ENCODE data around the gene RNF151.
A peak's percentile ranks its signal among the peaks of the same experiment; 100 is the strongest.

The RNF151 gene

GRCh38 chr16:1990101-1990350 is 23.4 kb downstream of the RNF151 start:
- H3K9me3 ChIP-seq (ENCODE audit: control insufficient read depth, insufficient read depth, low read length): no peaks in the 10 kb centered on the region
- no peak overlapping the region for H3K9ac ChIP-seq (ENCODE audit: low read depth, low read length)
- no peak overlapping the region for H3K27ac ChIP-seq (ENCODE audit: low read depth, low read length)
- H3K36me3 ChIP-seq (ENCODE audit: control insufficient read depth, insufficient read depth, low read length): peaks cover 18% of the 10 kb centered on the region
- peaks cover 26% of the 10 kb centered on the region for H3K27me3 ChIP-seq (ENCODE audit: control insufficient read depth, insufficient read depth, low read length)
- peaks cover 24% of the 10 kb centered on the region for H3K4me1 ChIP-seq (ENCODE audit: control insufficient read depth, insufficient read depth, low read length)
- H3K4me3 ChIP-seq (ENCODE audit: low read depth, low read length): peak overlapping the region; percentile 78

DNA sequence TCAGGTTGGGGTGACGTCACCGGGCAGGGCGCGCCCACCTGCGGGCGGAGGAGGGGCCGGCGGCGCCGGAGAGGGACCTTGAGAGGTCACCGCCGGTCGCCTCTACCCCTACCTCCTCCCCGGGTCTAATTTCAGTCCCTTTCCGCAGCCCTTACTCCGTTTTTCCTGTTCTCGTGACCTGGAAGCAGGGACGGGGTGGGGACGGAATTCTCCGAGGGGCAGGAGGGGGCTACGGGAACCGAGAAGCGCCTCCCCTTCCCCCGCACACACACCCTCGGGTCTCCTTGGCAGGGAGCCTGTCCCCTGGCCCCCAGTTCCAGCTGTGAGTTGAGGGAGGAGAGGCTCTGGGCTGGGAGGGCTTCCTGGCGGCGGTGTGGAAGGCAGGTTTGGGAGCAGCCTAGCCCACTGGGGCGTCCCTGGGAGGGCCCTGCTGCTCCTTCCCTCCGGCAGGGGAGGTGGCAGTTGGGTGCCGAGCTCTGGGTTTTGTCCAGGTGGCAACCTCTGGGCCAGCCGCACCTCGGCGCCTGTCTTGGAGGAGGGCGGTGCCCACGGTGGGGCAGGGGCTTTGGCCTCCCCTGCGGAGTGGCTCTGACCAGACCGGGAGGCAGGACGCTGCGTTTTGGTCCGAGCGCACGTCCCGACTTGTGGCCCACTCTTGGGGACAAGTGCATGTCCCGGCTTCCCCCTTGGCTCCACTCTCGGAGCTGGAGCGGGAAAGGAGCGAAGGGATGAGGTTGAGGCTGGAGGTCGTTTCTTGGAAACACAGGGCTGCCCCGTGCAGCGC is 23.9 kb downstream of the RNF151 start:
- Histone ChIP-seq H3K4me1 (ENCODE audit: control insufficient read depth, insufficient read depth, low read length) (peaks cover 22% of the 10 kb centered on the region), H3K4me3 (ENCODE audit: low read depth, low read length) (peak overlapping the region; percentile 78), H3K9me3 (ENCODE audit: control insufficient read depth, insufficient read depth, low read length) (no peaks in the 10 kb centered on the region), H3K27me3 (ENCODE audit: control insufficient read depth, insufficient read depth, low read length) (peaks cover 26% of the 10 kb centered on the region), H3K9ac (ENCODE audit: low read depth, low read length) (no peak overlapping the region), H3K36me3 (ENCODE audit: control insufficient read depth, insufficient read depth, low read length) (peaks cover 15% of the 10 kb centered on the region), H3K27ac (ENCODE audit: low read depth, low read length) (peak overlapping the region; percentile 50)

DNA sequence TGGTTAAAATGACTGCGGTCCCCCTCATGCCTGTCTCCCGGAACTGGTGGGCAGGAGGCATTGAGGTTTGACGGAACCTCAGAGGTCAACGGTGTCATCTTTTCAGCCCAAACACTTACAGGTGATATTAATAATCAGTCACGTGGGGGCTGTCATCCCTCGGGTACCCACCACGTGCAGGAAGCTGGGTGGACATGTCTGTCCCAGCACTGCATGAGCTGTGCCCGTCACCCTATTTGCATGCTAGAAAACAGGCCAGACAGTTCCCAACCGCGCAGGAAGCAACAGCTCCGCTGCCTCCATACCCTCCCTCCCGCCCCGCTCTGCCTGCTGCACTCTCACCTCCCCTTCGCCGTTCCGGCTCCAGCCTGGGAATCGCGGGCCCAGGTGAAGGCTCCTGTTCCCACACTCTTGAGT is 24.5 kb downstream of the RNF151 start:
- H3K4me1 ChIP-seq (ENCODE audit: control insufficient read depth, insufficient read depth, low read length): peaks cover 22% of the 10 kb centered on the region
- no peak overlapping the region for H3K9ac ChIP-seq (ENCODE audit: low read depth, low read length)
- no peaks in the 10 kb centered on the region for H3K9me3 ChIP-seq (ENCODE audit: control insufficient read depth, insufficient read depth, low read length)
- H3K4me3 ChIP-seq (ENCODE audit: low read depth, low read length): peak overlapping the region; percentile 78; the same call in 1 of the 2 replicates
- H3K27me3 ChIP-seq (ENCODE audit: control insufficient read depth, insufficient read depth, low read length): peaks cover 26% of the 10 kb centered on the region
- peaks cover 9% of the 10 kb centered on the region for H3K36me3 ChIP-seq (ENCODE audit: control insufficient read depth, insufficient read depth, low read length)
- no peak overlapping the region for H3K27ac ChIP-seq (ENCODE audit: low read depth, low read length)

DNA sequence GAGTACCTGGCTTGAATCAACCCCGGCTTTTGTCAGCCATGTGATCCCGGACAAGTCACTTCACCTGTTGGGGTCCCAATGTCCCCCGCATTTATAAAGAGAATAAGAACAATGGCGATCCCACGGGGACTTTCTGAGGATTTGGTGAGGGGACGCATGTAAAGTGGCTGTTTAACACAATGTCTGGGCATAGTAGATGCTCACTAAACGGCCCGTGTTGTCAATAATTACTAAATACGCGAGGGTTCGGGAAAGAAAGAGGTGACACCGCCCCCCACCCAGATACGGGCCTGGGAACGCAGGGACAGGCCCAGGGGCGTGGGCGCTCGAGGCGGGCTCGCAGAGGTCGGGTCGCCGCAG is 24.9 kb downstream of the RNF151 start:
- Histone ChIP-seq H3K27ac (ENCODE audit: low read depth, low read length) (no peak overlapping the region), H3K36me3 (ENCODE audit: control insufficient read depth, insufficient read depth, low read length) (peaks cover 6% of the 10 kb centered on the region; the same call in 1 of the 2 replicates), H3K4me3 (ENCODE audit: low read depth, low read length) (peak overlapping the region; percentile 56), H3K9ac (ENCODE audit: low read depth, low read length) (no peak overlapping the region), H3K27me3 (ENCODE audit: control insufficient read depth, insufficient read depth, low read length) (peaks cover 26% of the 10 kb centered on the region), H3K9me3 (ENCODE audit: control insufficient read depth, insufficient read depth, low read length) (no peaks in the 10 kb centered on the region), H3K4me1 (ENCODE audit: control insufficient read depth, insufficient read depth, low read length) (peaks cover 22% of the 10 kb centered on the region)

DNA sequence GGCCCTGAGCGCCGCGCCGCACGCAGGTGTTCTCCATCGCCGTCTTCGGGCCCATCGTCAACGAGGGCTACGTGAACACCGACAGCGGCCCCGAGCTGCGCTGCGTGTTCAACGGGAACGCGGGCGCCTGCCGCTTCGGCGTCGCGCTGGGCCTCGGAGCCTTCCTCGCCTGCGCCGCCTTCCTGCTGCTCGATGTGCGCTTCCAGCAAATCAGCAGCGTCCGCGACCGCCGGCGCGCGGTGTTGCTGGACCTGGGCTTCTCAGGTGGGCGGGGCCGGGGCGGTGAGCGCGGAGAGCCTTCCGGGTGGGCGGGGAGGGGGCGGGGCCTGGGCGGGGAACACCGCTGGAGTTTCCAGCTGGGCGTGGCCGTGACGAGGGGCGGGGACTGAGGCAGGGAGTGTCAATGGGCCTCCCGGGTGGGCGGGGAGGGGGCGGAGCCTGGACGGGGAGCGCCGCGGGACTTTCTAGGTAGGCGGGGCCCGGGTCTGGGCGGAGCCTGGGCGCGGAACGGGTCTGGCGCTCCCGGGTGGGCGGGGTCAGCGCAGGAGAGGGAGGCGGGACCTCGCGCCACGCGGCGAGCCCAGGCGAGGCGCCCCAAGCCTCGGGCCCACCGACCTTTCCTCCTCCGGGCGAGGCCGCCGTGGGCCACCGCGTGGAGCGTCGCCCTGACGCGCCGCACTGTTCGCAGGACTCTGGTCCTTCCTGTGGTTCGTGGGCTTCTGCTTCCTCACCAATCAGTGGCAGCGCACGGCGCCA is 25.5 kb downstream of the RNF151 start:
- peaks cover 22% of the 10 kb centered on the region for H3K4me1 ChIP-seq (ENCODE audit: control insufficient read depth, insufficient read depth, low read length)
- no peak overlapping the region for H3K27ac ChIP-seq (ENCODE audit: low read depth, low read length)
- H3K9me3 ChIP-seq (ENCODE audit: control insufficient read depth, insufficient read depth, low read length): no peaks in the 10 kb centered on the region
- peaks cover 26% of the 10 kb centered on the region for H3K27me3 ChIP-seq (ENCODE audit: control insufficient read depth, insufficient read depth, low read length)
- peak overlapping the region; percentile 86; the same call in 1 of the 2 replicates for H3K9ac ChIP-seq (ENCODE audit: low read depth, low read length)
- H3K36me3 ChIP-seq (ENCODE audit: control insufficient read depth, insufficient read depth, low read length): peaks cover 6% of the 10 kb centered on the region
- peak overlapping the region; percentile 68 for H3K4me3 ChIP-seq (ENCODE audit: low read depth, low read length)

GRCh38 chr16:1992704-1993317 is 26.2 kb downstream of the RNF151 start:
- no peak overlapping the region for H3K27ac ChIP-seq (ENCODE audit: low read depth, low read length)
- H3K4me3 ChIP-seq (ENCODE audit: low read depth, low read length): peak overlapping the region; percentile 68; the same call in 1 of the 2 replicates
- H3K4me1 ChIP-seq (ENCODE audit: control insufficient read depth, insufficient read depth, low read length): peaks cover 22% of the 10 kb centered on the region
- peak overlapping the region; percentile 86; the same call in 1 of the 2 replicates for H3K9ac ChIP-seq (ENCODE audit: low read depth, low read length)
- H3K27me3 ChIP-seq (ENCODE audit: control insufficient read depth, insufficient read depth, low read length): peaks cover 26% of the 10 kb centered on the region
- H3K36me3 ChIP-seq (ENCODE audit: control insufficient read depth, insufficient read depth, low read length): peaks cover 13% of the 10 kb centered on the region
- H3K9me3 ChIP-seq (ENCODE audit: control insufficient read depth, insufficient read depth, low read length): no peaks in the 10 kb centered on the region

DNA sequence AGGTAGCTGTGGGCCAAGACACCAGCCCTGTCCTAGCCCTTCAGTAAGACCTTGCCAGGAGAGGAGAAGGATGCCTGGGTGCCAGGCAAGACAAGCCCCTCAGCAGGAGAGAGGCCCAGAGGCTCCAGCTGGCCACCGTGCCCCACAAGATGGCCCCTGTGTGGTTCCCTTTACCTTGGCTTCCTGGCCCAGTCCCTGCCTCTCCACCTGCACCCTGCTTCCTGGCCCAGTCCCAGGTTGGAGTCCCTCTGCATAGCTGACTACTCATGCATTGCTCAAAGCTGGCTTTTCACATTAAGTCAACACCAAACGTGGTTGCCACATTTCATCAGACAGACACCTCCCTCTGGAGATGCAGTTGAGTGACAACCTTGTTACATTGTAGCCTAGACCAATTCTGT is 27.1 kb downstream of the RNF151 start:
- peaks cover 21% of the 10 kb centered on the region for H3K36me3 ChIP-seq (ENCODE audit: control insufficient read depth, insufficient read depth, low read length)
- H3K9me3 ChIP-seq (ENCODE audit: control insufficient read depth, insufficient read depth, low read length): no peaks in the 10 kb centered on the region
- H3K4me1 ChIP-seq (ENCODE audit: control insufficient read depth, insufficient read depth, low read length): peaks cover 19% of the 10 kb centered on the region
- peaks cover 22% of the 10 kb centered on the region for H3K27me3 ChIP-seq (ENCODE audit: control insufficient read depth, insufficient read depth, low read length)
- H3K9ac ChIP-seq (ENCODE audit: low read depth, low read length): no peak overlapping the region
- H3K27ac ChIP-seq (ENCODE audit: low read depth, low read length): no peak overlapping the region
- no peak overlapping the region for H3K4me3 ChIP-seq (ENCODE audit: low read depth, low read length)

DNA sequence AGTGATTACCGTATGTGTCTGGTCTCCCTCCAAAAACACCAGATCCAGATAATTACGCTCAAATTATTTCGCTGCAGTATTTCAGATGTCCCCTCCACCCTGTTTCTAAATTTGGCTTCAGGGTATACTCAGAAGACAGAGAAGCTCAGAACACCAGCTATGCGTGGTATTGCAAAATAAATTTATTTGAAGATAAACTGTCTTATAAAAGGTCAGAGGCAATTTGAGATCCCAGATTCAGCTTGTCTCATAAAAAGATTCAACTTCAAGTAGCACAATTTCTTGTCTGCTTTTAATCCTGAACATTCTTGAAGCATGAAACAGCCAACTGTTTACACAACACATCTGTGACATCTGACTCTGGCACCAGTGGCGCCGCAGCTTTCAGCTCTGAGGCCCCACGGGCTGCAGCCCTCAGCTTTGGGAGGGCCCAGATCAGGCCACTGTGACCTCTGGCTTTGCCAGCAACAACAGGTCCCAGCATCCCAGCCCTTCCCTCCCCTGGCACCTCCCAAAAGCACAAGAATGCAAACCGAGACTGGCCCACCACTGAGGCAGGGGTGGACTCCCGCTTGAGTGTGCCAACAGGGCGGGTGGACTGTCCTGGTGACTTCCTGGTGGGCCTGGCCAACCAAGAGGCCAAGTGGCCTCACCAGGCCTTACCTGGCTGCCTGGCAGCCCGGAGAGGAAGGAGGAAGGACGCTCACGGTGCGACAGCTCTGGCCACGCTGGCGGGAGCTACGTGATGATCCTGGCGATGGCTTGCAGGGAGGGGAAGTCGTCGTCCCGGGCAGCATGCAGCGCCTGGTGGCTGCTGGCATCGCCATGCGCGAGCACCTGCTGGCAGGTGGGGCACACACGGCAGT is 31.1 kb downstream of the RNF151 start:
- H3K36me3 ChIP-seq (ENCODE audit: control insufficient read depth, insufficient read depth, low read length): peaks cover 60% of the 10 kb centered on the region

GRCh38 chr16:1998360-1998835 is 31.7 kb downstream of the RNF151 start:
- H3K4me3 ChIP-seq (ENCODE audit: low read depth, low read length): no peak overlapping the region
- no peak overlapping the region for H3K27ac ChIP-seq (ENCODE audit: low read depth, low read length)
- no peaks in the 10 kb centered on the region for H3K27me3 ChIP-seq (ENCODE audit: control insufficient read depth, insufficient read depth, low read length)
- H3K4me1 ChIP-seq (ENCODE audit: control insufficient read depth, insufficient read depth, low read length): no peaks in the 10 kb centered on the region
- H3K9ac ChIP-seq (ENCODE audit: low read depth, low read length): no peak overlapping the region
- no peaks in the 10 kb centered on the region for H3K9me3 ChIP-seq (ENCODE audit: control insufficient read depth, insufficient read depth, low read length)
- H3K36me3 ChIP-seq (ENCODE audit: control insufficient read depth, insufficient read depth, low read length): peaks cover 67% of the 10 kb centered on the region

More for the DNA sequence above, 31.1 kb downstream of the RNF151 start:
- Histone ChIP-seq H3K27ac (ENCODE audit: low read depth, low read length) (no peak overlapping the region), H3K9ac (ENCODE audit: low read depth, low read length) (no peak overlapping the region), H3K4me1 (ENCODE audit: control insufficient read depth, insufficient read depth, low read length) (no peaks in the 10 kb centered on the region), H3K9me3 (ENCODE audit: control insufficient read depth, insufficient read depth, low read length) (no peaks in the 10 kb centered on the region), H3K27me3 (ENCODE audit: control insufficient read depth, insufficient read depth, low read length) (no peaks in the 10 kb centered on the region), H3K4me3 (ENCODE audit: low read depth, low read length) (no peak overlapping the region)
